A673 (cell line): ENCODE measurements around the gene BRMS1L. TPM values are rescaled to one million over a fixed set of nuclear protein-coding genes. Genes with fewer than 3 reads are reported as not detected.

Experiments
- BruUV-seq: library from RNA; stranded (reverse); fragments of 400-500 nt; replicated peaks from 2 replicates; lab custom pipeline; 2021; lab: Mats Ljungman, UMichigan
- CTCF ChIA-PET: fragments of 300-600 bp; sonication (Branson Sonifier 250); formaldehyde crosslinking; loops from one replicate; lab custom pipeline; 2022; ENCODE audit warnings: antibody characterized with exemption; lab: Charles Lee
- POLR2A ChIA-PET: fragments of 300-600 bp; sonication (Branson Sonifier 250); formaldehyde crosslinking; loops from one replicate; lab custom pipeline; 2022; ENCODE audit warnings: antibody characterized with exemption; ENCODE audit not compliant: low non-redundant PET; lab: Charles Lee
- DNase-seq: peaks from one replicate; pipeline ENCODE4 v3.0.0-alpha.2; 2015; ENCODE audit warnings: low spot score
- H3K27ac ChIP-seq: fragments of 200-600 bp; sonication (generic); 2 replicates; pipeline ENCODE4 v1.5.1; 2016; ENCODE audit warnings: mixed run types, low read depth, mild to moderate bottlenecking, mixed read lengths, antibody characterized with exemption, low read length; ENCODE audit not compliant: poor library complexity, severe bottlenecking
- H3K27me3 ChIP-seq: fragments of 200-600 bp; sonication (generic); replicated peaks from 2 replicates; pipeline ENCODE4 v1.6.1; 2017; ENCODE audit warnings: mixed run types, low read depth, mild to moderate bottlenecking, mixed read lengths, antibody characterized with exemption, low read length; ENCODE audit not compliant: insufficient read depth, poor library complexity
- H3K36me3 ChIP-seq: fragments of 200-600 bp; sonication (generic); 2 replicates; pipeline ENCODE4 v1.6.1; 2016; ENCODE audit warnings: mixed run types, mild to moderate bottlenecking, mixed read lengths, antibody characterized with exemption, low read length; ENCODE audit not compliant: insufficient read depth, poor library complexity, severe bottlenecking
- H3K4me1 ChIP-seq: fragments of 200-600 bp; sonication (generic); 2 replicates; pipeline ENCODE4 v1.6.1; 2017; ENCODE audit warnings: mixed run types, mild to moderate bottlenecking, mixed read lengths, antibody characterized with exemption, low read length; ENCODE audit not compliant: insufficient read depth, poor library complexity, severe bottlenecking
- H3K4me3 ChIP-seq: fragments of 200-600 bp; sonication (generic); 2 replicates; pipeline ENCODE4 v1.5.1; 2016; ENCODE audit warnings: low read depth, mixed run types, mild to moderate bottlenecking, mixed read lengths, low read length; ENCODE audit not compliant: poor library complexity, severe bottlenecking
- H3K9me3 ChIP-seq: fragments of 200-600 bp; sonication (generic); 2 replicates; pipeline ENCODE4 v1.6.1; 2016; ENCODE audit warnings: mixed run types, low read depth, mild to moderate bottlenecking, mixed read lengths, antibody characterized with exemption, low read length; ENCODE audit not compliant: poor library complexity, severe bottlenecking
- EZH2 ChIP-seq: fragments of 200-600 bp; sonication (generic); IDR thresholded peaks from 2 replicates; pipeline ENCODE4 v1.6.1; 2017; ENCODE audit warnings: borderline replicate concordance, low read depth, mild to moderate bottlenecking, mixed read lengths, antibody characterized with exemption, low read length; ENCODE audit not compliant: poor library complexity, severe bottlenecking
- intact Hi-C: fragments of 100-400 bp; cut with micrococcal nuclease; formaldehyde crosslinking; loops from one replicate; pipeline ENCODE4 v1.10.0; 2022; ENCODE audit not compliant: unreplicated experiment
- total RNA-seq: library from RNA; stranded (reverse); gene quantifications from 2 replicates; pipeline ENCODE4 v1.2.3, GENCODE V29; 2021
- TF ChIP-seq, protein P1 (sequence below): fragments of 300-800, 200-600 bp; sonication (generic); conservative IDR thresholded peaks from 2 replicates; pipeline ENCODE4 v1.5.1; 2017; ENCODE audit warnings: low read depth, mild to moderate bottlenecking, antibody characterized with exemption, low read length, moderate library complexity, mixed read lengths

The BRMS1L gene
- total RNA-seq, 1 experiment from 2014 or later: 14.6 TPM

DNA sequence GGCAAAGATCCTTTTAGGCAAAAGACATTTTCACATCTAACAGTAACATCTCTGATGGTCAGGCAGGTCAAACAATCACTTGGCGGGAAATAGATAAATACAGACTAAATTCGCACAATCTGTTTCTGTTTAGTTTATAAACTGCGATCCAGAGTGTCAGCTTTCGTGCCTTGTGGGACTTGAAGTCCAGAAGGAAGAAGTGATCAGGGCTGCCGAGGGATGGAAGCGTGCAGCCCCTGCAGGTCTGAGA lies 245 bp upstream of the BRMS1L start:
- H3K27me3 ChIP-seq: no peaks in the 10 kb centered on the region
- no peak for DNase-seq
- peak overlapping the region; percentile 71 for H3K4me3 ChIP-seq
- H3K36me3 ChIP-seq: no peaks in the 10 kb centered on the region
- TF ChIP-seq, protein P1, sequence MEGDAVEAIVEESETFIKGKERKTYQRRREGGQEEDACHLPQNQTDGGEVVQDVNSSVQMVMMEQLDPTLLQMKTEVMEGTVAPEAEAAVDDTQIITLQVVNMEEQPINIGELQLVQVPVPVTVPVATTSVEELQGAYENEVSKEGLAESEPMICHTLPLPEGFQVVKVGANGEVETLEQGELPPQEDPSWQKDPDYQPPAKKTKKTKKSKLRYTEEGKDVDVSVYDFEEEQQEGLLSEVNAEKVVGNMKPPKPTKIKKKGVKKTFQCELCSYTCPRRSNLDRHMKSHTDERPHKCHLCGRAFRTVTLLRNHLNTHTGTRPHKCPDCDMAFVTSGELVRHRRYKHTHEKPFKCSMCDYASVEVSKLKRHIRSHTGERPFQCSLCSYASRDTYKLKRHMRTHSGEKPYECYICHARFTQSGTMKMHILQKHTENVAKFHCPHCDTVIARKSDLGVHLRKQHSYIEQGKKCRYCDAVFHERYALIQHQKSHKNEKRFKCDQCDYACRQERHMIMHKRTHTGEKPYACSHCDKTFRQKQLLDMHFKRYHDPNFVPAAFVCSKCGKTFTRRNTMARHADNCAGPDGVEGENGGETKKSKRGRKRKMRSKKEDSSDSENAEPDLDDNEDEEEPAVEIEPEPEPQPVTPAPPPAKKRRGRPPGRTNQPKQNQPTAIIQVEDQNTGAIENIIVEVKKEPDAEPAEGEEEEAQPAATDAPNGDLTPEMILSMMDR: no peak
- no peak for TF ChIP-seq EZH2
- peak overlapping the region; percentile 58 for H3K27ac ChIP-seq
- ChIA-PET POLR2A (interaction anchor here (0.6 to 0.7 kb wide), 3 partner anchors 11 to 292 kb away, joined by 3 to 14 read pairs (median 5); partner anchors contain the start of gene INSM2), CTCF (interaction anchor here (0.6 kb wide), 2 partner anchors 292 to 410 kb away, joined by 3 to 5 read pairs; partner anchors contain the start of gene INSM2)
- peaks cover 11% of the 10 kb centered on the region for H3K4me1 ChIP-seq
- no peaks in the 10 kb centered on the region for H3K9me3 ChIP-seq
- BruUV-seq: no TSS peak
- intact Hi-C loops: no loop called here

DNA sequence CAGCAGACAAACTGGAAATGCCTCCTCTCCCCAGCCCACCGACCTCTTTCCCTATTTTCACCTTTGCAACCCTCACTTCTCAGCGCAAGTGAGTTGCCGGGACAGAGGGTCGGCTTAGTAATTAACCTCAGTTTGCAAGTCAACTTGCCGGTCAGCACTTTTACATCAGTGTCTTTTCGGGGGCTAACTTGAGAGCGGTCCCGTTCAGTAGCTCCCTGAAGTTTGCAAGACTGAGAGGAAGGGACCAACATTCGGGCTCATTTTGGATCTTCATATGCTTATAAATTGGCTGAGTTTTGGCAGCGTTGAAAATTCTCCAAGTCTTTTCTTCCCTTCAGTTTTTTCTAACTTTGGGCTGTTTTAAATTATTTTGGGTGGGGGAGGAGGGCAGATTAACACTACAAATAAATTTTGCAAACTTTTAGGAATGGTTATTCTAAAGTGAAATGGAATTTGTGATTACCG lies 846 bp downstream of the BRMS1L start:
- no peaks in the 10 kb centered on the region for H3K9me3 ChIP-seq
- peaks cover 10% of the 10 kb centered on the region for H3K4me1 ChIP-seq
- peak overlapping the region; percentile 71 for H3K4me3 ChIP-seq
- no TSS peak for BruUV-seq
- H3K27me3 ChIP-seq: no peaks in the 10 kb centered on the region
- no peak for DNase-seq
- POLR2A ChIA-PET: no interaction called here
- H3K27ac ChIP-seq: peak overlapping the region; percentile 93
- CTCF ChIA-PET: no interaction called here
- intact Hi-C loops: no loop called here
- H3K36me3 ChIP-seq: no peaks in the 10 kb centered on the region
- TF ChIP-seq EZH2: no peak
- TF ChIP-seq, protein P1: no peak

DNA sequence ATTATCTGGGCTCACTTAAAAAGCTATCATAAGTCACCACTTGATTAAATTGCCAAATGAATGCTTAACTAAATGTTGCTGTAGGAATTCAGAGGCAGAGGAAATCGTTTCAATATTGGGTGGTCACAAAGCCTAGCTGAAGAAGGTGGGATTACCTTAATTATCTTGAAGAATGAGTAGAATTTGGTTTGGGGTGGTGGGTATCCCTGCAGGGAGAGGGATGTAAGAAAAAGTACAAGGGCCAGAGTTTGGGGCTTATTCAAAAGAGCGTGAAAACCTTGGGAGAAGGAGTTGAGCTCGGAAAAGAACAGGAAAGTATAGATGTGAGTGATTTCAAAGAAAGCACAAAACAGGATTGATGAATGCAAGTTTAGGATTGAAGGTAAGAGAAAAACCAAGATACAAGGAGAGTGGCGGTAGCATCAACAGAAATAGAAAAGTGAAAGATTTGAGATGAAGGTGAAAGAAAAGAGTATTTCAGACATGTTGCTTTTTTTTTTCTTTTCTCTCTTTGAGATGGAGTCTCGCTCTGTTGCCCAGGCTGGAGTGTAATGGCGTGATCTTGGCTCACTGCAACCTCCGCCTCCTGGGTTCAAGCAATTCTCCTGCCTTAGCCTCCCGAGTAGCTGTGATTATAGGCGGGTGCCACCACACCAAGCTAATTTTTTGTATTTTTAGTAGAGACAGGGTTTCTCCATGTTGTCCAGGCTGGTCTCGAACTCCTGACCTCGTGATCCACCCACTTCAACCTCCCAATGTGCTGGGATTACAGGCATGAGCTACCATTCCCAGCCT lies 1.7 kb downstream of the BRMS1L start:
- Histone ChIP-seq H3K4me3 (peak overlapping the region; percentile 71), H3K4me1 (peaks cover 8% of the 10 kb centered on the region), H3K36me3 (peaks cover 3% of the 10 kb centered on the region), H3K27me3 (no peaks in the 10 kb centered on the region), H3K9me3 (no peaks in the 10 kb centered on the region), H3K27ac (no peak overlapping the region)
- ChIA-PET CTCF (no interaction called here), POLR2A (no interaction called here)
- no TSS peak for BruUV-seq
- DNase-seq: no peak
- no peak for TF ChIP-seq EZH2
- TF ChIP-seq, protein P1: no peak
- intact Hi-C loops: no loop called here
